ENCODE data around the gene ATP2A3. TPM values are rescaled to one million over a fixed set of nuclear protein-coding genes. Genes with fewer than 3 reads are reported as not detected.

ATP2A3 gene
- total RNA-seq, 1 experiment from 2014 or later = 8.2 TPM

DNA sequence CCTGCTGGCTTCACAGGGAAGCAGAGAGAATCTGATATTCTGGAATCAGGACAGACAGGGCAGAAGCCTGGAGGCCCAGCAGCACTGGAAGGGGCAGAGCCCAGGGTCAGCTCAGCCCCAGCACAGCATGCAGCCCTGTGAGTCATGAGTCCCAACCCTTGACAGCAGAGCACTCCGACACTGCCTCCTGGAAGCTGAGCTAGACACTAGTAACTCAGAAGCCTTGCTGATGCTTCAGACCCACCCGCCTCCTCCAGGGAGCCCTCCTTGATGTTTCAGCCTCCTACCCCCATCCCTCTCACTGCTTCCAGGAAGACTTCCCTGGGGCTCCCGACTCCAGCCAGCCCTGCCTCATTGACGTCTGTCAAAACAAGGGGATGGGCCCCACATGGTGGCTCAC, 78.3 kb downstream of the ATP2A3 start:
- H3K4me3 Mint-ChIP-seq (ENCODE audit: unreplicated experiment) = no peak overlapping the region
- CTCF ChIA-PET = no interaction called here
- Histone ChIP-seq H3K4me1 (no peaks in the 10 kb centered on the region), H3K27me3 (replicated peaks; ENCODE audit: control insufficient read depth, insufficient read depth, low read length) (no peaks in the 10 kb centered on the region), H3K4me3 (ENCODE audit: low read depth, low read length) (no peak overlapping the region), H3K9me3 (no peaks in the 10 kb centered on the region), H3K36me3 (ENCODE audit: control insufficient read depth, insufficient read depth, low read length) (no peaks in the 10 kb centered on the region)
- H3K4me1 Mint-ChIP-seq (ENCODE audit: low read depth, unreplicated experiment) = no peaks in the 10 kb centered on the region
- no peak for TF ChIP-seq CTCF (IDR thresholded peaks at IDR 0.05; ENCODE audit: insufficient read depth in 1 of 2, low read depth in 1 of 2, low read length in 1 of 2, severe bottlenecking in 1 of 2, unreplicated experiment in 1 of 2)
- H3K36me3 Mint-ChIP-seq (ENCODE audit: insufficient read depth, unreplicated experiment) = no peaks in the 10 kb centered on the region
- no peak overlapping the region for H3K27ac Mint-ChIP-seq (ENCODE audit: unreplicated experiment)
- no peaks in the 10 kb centered on the region for H3K27me3 Mint-ChIP-seq (ENCODE audit: insufficient read depth, unreplicated experiment)
- intact Hi-C loops (cut with micrococcal nuclease; ENCODE audit: unreplicated experiment) = no loop called here
- no peak for DNase-seq
- H3K9me3 Mint-ChIP-seq (ENCODE audit: unreplicated experiment) = no peaks in the 10 kb centered on the region
- POLR2A ChIA-PET = no interaction called here
- BruUV-seq (replicated peaks) = no TSS peak

GRCh38 chr17:3885271-3885670, 79.0 kb downstream of the ATP2A3 start:
- no peak for TF ChIP-seq CTCF (IDR thresholded peaks at IDR 0.05; ENCODE audit: insufficient read depth in 1 of 2, low read depth in 1 of 2, low read length in 1 of 2, severe bottlenecking in 1 of 2, unreplicated experiment in 1 of 2)
- CTCF ChIA-PET = no interaction called here
- H3K27ac Mint-ChIP-seq (ENCODE audit: unreplicated experiment) = no peak overlapping the region

DNA sequence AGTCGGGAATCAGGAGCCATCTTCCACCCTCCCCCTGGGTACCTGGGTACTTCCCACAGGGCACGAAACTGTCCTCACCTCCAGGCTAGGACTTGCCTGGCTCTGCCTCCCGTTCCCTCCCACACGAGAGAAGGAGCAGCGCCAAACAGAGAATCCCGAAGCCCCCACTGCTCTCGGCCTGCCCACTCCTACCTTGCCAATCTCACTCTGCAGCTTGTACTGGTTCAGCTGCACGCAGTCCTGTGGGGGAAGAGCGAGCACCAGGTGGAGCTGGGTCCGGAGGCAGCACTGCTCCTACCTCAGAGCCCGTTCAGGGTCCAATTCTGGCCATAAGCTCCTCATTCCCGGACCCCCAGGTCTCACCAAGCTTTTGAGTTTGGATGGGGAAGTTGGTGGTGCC, 80.0 kb downstream of the ATP2A3 start:
- ChIA-PET POLR2A (no interaction called here), CTCF (no interaction called here)
- Mint-ChIP-seq H3K4me3 (ENCODE audit: unreplicated experiment) (no peak overlapping the region), H3K36me3 (ENCODE audit: insufficient read depth, unreplicated experiment) (no peaks in the 10 kb centered on the region), H3K27me3 (ENCODE audit: insufficient read depth, unreplicated experiment) (no peaks in the 10 kb centered on the region), H3K27ac (ENCODE audit: unreplicated experiment) (no peak overlapping the region), H3K4me1 (ENCODE audit: low read depth, unreplicated experiment) (no peaks in the 10 kb centered on the region), H3K9me3 (ENCODE audit: unreplicated experiment) (no peaks in the 10 kb centered on the region)
- no TSS peak for BruUV-seq (replicated peaks)
- Histone ChIP-seq H3K27me3 (replicated peaks; ENCODE audit: control insufficient read depth, insufficient read depth, low read length) (no peaks in the 10 kb centered on the region), H3K4me3 (ENCODE audit: low read depth, low read length) (no peak overlapping the region), H3K36me3 (ENCODE audit: control insufficient read depth, insufficient read depth, low read length) (no peaks in the 10 kb centered on the region), H3K9me3 (no peaks in the 10 kb centered on the region), H3K4me1 (no peaks in the 10 kb centered on the region)
- no peak for TF ChIP-seq CTCF (IDR thresholded peaks at IDR 0.05; ENCODE audit: insufficient read depth in 1 of 2, low read depth in 1 of 2, low read length in 1 of 2, severe bottlenecking in 1 of 2, unreplicated experiment in 1 of 2)
- intact Hi-C loops (cut with micrococcal nuclease; ENCODE audit: unreplicated experiment) = no loop called here
- DNase-seq = no peak

More at GRCh38 chr17:3885271-3885670, 79.0 kb downstream of the ATP2A3 start:
- no peaks in the 10 kb centered on the region for H3K36me3 ChIP-seq (ENCODE audit: control insufficient read depth, insufficient read depth, low read length)
- no peaks in the 10 kb centered on the region for H3K4me1 ChIP-seq
- Mint-ChIP-seq H3K4me3 (ENCODE audit: unreplicated experiment) (no peak overlapping the region), H3K27me3 (ENCODE audit: insufficient read depth, unreplicated experiment) (no peaks in the 10 kb centered on the region), H3K36me3 (ENCODE audit: insufficient read depth, unreplicated experiment) (no peaks in the 10 kb centered on the region), H3K4me1 (ENCODE audit: low read depth, unreplicated experiment) (no peaks in the 10 kb centered on the region), H3K9me3 (ENCODE audit: unreplicated experiment) (no peaks in the 10 kb centered on the region)
- POLR2A ChIA-PET = no interaction called here
- H3K27me3 ChIP-seq (replicated peaks; ENCODE audit: control insufficient read depth, insufficient read depth, low read length) = no peaks in the 10 kb centered on the region
- DNase-seq = no peak
- BruUV-seq (replicated peaks) = no TSS peak
- H3K9me3 ChIP-seq = no peaks in the 10 kb centered on the region
- H3K4me3 ChIP-seq (ENCODE audit: low read depth, low read length) = no peak overlapping the region
- intact Hi-C loops (cut with micrococcal nuclease; ENCODE audit: unreplicated experiment) = no loop called here

All from Caco-2 (cell line).